ENCODE data around the gene IQCF5.

Gene IQCF5

DNA sequence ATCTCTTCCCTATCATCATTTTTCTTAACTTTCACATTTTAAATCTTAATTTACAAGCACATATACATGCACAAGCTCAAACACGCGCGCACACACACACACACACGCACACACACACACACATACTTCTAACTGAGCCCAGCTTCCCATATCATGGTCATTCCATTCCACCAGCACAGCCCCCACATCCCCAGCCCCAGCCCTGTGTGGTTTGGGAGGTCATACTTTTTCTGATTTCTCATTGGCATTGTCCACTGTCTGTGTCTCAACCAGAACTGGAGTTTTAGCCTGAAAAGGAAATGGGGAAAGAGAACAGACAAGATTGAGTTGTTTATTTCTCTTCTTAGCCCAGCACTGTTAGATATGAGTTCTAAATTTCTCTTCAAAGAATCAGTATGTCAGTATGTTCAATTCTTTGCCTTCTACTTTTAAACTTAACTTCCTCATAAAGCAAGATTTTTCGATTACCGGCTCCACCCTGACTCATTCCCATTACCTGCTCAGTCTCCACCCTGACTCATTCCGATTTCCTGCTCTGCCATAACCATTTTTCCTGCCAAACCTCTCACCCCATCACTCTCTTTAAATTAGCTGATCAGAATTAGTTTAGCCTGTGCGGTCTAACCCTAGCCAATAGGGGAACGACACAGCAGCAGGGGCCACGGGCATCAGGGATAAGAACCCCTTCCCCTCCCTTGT is 21.4 kb upstream of the IQCF5 start:
- no peak overlapping the region for H3K27ac ChIP-seq
- no peak for TF ChIP-seq ZFX (IDR thresholded peaks at IDR 0.05; ENCODE audit: borderline replicate concordance)
- TF ChIP-seq, protein P1, sequence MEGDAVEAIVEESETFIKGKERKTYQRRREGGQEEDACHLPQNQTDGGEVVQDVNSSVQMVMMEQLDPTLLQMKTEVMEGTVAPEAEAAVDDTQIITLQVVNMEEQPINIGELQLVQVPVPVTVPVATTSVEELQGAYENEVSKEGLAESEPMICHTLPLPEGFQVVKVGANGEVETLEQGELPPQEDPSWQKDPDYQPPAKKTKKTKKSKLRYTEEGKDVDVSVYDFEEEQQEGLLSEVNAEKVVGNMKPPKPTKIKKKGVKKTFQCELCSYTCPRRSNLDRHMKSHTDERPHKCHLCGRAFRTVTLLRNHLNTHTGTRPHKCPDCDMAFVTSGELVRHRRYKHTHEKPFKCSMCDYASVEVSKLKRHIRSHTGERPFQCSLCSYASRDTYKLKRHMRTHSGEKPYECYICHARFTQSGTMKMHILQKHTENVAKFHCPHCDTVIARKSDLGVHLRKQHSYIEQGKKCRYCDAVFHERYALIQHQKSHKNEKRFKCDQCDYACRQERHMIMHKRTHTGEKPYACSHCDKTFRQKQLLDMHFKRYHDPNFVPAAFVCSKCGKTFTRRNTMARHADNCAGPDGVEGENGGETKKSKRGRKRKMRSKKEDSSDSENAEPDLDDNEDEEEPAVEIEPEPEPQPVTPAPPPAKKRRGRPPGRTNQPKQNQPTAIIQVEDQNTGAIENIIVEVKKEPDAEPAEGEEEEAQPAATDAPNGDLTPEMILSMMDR (IDR thresholded peaks at IDR 0.05): no peak

DNA sequence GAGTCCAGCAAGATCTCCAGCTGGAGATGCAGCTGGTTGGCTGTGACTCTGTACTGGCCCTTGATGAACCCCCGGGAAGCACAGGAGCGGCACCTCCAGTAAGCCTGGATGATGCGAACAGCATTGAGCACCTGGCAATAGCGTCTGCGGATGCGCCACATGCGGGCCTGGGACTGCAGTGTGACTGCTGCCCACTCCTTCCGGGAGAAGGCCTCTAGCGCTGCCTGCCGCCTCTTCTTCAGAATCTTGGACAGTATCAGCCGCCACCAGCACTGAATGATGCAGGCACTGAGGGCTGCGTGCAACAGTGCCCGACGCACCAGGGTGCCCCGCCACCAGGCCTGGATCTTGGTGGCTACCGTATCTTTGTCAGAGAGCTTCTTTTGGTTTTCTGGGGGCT is 19.5 kb upstream of the IQCF5 start:
- TF ChIP-seq, protein P1 (IDR thresholded peaks at IDR 0.05): no peak
- no peak for TF ChIP-seq ZFX (IDR thresholded peaks at IDR 0.05; ENCODE audit: borderline replicate concordance)

DNA sequence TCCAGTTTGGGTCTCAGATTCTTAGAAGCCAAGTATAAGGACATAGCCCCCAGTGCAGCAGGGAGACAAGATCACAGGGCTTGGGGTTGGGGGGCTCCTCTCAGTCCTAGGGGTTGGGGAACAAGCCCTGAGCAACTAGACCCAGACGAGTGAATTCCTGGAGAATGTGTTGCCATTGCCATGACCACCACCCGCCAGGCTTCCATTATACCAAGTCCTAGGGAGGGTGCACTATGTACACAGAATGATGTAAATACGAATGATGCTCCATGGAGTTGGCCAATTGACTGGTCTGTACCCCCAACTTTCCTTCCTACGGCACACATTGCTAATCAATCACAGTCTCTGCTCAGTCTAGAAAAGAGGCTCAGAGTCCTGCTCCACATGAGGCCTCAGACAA is 19.0 kb upstream of the IQCF5 start:
- no peak overlapping the region for H3K27ac ChIP-seq
- TF ChIP-seq ZFX (IDR thresholded peaks at IDR 0.05; ENCODE audit: borderline replicate concordance): no peak
- TF ChIP-seq, protein P1 (IDR thresholded peaks at IDR 0.05): no peak

More for the DNA sequence above, 19.5 kb upstream of the IQCF5 start:
- H3K27ac ChIP-seq: no peak overlapping the region

DNA sequence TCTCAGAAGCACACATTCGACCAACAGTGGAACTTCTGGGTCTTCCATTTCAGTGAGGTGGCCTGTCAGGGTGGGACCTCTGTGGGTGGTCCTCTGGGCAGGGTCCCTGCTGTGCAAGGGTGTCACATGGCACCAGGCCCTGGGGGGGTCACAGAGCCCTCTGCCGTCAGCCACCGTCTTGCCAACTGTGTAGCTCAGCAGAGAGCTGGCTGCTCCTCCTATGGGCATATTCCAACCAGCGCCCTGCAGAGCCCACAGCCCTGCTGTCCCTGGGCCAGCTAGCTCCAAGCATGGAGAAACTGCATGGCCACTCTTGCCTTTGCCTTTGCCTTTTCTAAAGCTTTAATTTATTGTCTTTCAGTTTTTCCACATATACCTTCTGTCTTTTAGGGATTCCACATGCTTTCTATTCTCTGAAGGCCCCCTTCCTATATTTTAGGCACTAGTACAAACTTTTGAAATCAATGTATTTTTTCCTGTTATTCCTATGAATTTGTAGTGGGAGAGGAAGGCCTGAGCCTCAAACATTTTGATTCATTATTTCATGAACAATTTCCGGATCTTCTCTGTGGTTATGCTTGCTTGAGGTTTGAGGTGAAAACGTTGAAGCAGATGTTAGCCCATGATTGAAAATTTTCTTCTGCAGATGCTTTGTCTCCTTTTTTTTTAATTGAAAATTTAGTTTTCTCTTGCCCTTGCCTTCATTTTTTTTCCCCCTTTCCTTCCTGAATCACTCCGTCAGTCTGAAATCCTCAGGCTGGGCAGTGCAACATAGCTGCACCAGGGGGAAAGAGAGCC is 16.0 kb upstream of the IQCF5 start:
- no peak overlapping the region for H3K27ac ChIP-seq
- no peak for TF ChIP-seq ZFX (IDR thresholded peaks at IDR 0.05; ENCODE audit: borderline replicate concordance)
- TF ChIP-seq, protein P1 (IDR thresholded peaks at IDR 0.05): no peak

DNA sequence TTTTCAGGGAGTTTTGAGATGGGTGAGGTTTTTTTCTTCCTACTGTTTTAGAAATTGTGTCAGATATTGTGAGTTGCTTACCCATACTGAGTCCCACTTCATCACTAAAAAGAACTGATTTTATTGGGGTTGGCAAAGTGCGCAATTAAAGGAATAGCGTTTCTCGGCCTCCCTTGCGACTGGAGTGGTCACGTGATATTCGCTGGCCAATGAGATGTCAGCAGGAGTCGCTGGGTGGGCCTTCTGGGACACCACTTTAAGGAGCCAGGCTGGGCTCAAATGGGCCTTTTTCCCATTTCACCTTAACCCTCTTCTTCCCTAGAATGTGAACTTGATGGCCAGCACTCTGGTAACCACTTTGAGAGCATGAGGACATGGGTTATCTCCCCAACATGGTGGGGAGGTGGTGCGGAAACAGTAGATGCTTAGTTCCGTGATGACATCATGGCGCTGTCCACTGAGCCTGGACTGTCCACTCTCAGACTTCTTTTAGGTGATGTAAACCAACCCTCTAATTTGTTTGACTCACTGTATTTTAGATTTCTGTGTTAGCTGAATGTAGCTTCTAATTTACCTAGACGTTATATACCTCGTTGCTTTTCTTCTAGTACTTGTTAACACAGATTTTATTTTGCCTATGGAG is 13.2 kb upstream of the IQCF5 start:
- TF ChIP-seq, protein P1 (IDR thresholded peaks at IDR 0.05): no peak
- TF ChIP-seq ZFX (IDR thresholded peaks at IDR 0.05; ENCODE audit: borderline replicate concordance): no peak
- no peak overlapping the region for H3K27ac ChIP-seq

DNA sequence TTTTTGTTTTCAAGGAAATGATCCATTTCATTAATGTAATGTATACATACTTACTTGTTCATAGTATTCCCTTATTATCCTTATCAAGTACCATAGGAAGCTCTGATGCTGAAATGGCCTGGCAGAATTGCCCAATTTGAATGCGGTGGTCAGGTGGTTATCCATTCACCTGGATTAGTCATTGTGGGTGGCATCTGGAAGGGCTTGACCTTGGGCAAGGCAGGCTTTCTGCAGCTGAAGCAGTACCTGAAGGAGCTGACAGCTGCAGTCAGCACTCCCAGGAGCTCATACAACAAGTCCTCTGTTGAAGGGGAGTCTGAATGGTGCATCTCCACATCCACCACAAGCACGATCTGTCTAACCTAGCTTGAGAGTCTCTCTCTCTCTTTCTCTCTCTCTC is 12.2 kb upstream of the IQCF5 start:
- TF ChIP-seq, protein P1 (IDR thresholded peaks at IDR 0.05): no peak
- no peak overlapping the region for H3K27ac ChIP-seq

DNA sequence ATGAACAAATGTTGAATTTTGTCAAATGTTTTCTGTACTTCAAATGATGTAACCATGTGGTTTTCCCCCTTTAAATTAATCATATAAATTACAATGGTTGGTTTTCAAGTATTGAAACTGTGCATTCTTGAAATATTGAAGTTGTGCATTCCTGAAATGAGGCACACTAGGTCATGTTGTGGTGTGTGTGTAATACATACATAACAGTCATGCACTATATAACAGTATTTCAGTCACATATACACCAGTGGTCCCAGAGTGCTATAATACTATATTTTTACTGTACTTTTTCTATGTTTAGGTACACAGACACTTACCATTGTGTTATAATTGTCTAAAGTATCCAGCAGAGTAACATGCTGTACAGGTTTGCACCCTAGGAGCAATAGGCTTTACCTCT is 11.0 kb upstream of the IQCF5 start:
- no peak for TF ChIP-seq ZFX (IDR thresholded peaks at IDR 0.05; ENCODE audit: borderline replicate concordance)
- TF ChIP-seq, protein P1 (IDR thresholded peaks at IDR 0.05): no peak
- no peak overlapping the region for H3K27ac ChIP-seq

Data from 22Rv1 (cell line).